Activated naive CD4-positive, alpha-beta T cell treated with Interleukin-2 at 50 U/mL for 16 hours (primary cell): ENCODE results near the gene NUDT22.

Experiments used
- DNase-seq: peaks from one replicate; pipeline ENCODE4 v3.0.0-alpha.2; 2020

The NUDT22 gene

DNA sequence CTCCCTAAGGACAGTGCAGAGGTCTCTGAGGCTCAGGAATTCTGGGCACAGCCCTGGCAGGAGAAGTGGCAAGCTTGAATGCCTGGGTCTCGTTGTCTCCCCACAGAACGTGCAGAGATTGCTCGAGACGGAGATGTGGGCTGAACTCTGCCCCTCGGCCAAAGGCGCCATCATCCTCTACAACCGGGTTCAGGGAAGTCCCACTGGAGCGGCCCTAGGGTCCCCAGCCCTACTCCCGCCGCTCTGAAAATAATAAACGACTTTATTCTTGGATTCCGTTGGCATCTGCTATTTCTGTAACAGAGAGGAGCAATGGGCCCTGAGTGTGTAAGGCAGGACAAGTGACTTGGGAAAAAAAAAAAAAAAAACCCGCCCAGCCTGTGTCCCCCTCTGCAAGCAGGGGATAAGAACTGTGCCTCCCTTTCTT lies 3.7 kb downstream of the NUDT22 start:
- DNase-seq: no peak

GRCh38 chr11:64230171-64230984 lies 4.3 kb downstream of the NUDT22 start, which contains the start of gene DNAJC4:
TSS of gene DNAJC4 (plus strand) at chr11:64230548. CDS start at chr11:64230855, 307 bp downstream.
- DNase-seq: peak; percentile 90

GRCh38 chr11:64230985-64231365 lies 4.9 kb downstream of the NUDT22 start:
- no peak for DNase-seq

DNA sequence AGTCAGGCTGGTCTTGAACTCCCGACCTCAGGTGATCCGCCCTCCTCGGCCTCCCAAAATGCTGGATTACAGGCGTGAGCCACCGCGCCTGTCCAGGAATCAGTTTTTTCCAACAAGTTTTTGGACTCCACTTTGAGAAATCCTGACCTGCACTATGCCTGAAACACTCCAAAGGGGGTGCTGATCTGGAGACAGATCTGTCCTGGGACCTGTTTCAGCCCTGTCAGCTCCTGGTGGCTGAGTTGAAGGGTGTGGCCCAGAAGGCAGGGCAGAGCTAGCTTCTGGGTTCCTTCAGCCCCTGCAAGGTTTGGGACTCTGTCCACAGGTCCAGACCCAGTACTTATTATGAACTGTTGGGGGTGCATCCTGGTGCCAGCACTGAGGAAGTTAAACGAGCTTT lies 5.5 kb downstream of the NUDT22 start:
- DNase-seq: no peak

- no peak for DNase-seq
These were observed 6.3 kb downstream of the NUDT22 start for GRCh38 chr11:64232182-64232966.

GRCh38 chr11:64232967-64233315 lies 6.9 kb downstream of the NUDT22 start:
- DNase-seq: no peak

GRCh38 chr11:64233913-64234586 lies 8.0 kb downstream of the NUDT22 start, which contains the start of gene VEGFB:
TSS of gene VEGFB (plus strand) at chr11:64234584. CDS start at chr11:64234834, 250 bp downstream.
- peak; percentile 70 for DNase-seq

- peak; percentile 56 for DNase-seq
These were observed 8.7 kb downstream of the NUDT22 start for GRCh38 chr11:64234647-64235379.

GRCh38 chr11:64235437-64236161 lies 9.5 kb downstream of the NUDT22 start:
- DNase-seq: no peak

DNA sequence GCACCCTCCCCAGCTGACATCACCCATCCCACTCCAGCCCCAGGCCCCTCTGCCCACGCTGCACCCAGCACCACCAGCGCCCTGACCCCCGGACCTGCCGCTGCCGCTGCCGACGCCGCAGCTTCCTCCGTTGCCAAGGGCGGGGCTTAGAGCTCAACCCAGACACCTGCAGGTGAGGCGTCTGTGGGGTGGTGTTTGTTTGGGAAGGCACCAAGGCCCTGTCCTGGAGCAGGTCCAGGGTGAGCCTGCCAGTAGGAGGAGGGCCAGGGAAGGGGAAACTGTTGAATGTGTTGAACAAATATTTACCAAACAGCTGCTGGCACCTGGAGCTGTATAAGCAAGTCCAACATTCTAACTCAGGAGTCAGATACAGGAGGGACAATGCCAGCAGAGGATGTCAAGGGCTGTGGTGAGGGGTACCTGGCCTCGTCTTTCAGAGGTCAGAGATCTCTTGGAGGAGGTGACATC lies 11.4 kb downstream of the NUDT22 start:
- DNase-seq: no peak

- no peak for DNase-seq
These were observed 12.0 kb downstream of the NUDT22 start for GRCh38 chr11:64238076-64238475.

DNA sequence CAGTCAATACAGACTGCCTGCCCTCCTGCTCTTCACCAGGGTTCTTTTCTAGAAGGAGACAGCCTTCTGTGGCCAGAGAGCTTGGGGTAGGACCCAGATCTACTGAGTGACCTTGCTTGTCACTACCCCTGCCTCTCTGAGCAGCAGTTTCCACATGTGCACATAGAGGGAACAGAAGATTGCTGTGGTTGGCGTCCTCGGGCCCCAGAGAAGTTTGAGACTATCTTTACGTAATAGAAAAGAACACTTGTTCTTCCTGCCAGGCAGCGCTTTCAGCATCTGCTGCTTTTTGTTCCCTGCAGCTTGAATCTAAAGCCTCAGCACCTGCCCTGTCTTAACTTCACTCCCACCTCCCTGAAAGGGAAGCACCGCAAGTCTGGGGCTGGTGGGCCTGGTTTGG lies 12.9 kb downstream of the NUDT22 start:
- DNase-seq: no peak

GRCh38 chr11:64239662-64240434 lies 13.8 kb downstream of the NUDT22 start:
- DNase-seq: no peak

DNA sequence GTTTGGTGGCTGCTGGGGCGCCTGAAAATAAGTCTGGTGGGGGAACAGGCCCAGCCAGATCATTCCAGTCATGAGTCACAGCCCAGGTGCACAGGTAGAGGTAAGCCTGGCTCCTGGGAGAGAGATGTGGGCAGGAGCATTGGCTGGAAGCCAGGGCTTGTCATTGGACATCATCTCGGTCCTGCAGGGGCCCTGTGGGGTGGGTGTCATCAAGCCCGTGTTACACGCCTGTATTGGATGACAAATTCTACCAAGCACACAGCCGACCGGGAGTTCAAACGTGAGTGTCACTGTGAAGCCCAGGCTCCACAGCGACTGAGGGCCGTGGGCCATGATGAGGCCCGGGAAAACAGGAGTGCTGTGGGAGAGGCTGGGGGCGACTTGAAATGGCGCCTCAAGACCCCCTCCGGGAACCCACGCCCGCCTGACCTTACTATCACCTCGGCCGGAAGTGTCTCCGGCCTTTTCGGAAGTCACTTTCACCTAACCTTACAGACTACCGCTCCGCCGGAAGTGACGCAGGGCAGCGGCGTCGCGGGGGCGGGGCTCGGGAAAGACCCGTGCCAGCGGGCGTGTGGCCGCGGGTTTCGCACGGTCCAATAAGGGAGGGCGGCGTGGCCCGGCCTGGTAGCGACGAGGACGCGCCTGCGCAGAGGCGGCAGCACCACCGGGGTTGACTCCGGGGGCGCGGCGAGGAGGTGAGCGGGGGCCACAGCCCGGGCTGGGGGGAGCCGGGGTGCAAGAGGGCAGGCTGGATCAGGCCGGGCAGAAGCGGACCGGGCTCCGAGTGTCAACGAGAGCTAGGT lies 14.6 kb downstream of the NUDT22 start, which contains the start of gene FKBP2:
FKBP2 (plus strand) TSS at position 661 of the 806 bp plus-strand sequence. CDS start 1,293 bp downstream, outside the sequence.
- DNase-seq: peak; percentile 98

GRCh38 chr11:64241241-64241490 lies 15.1 kb downstream of the NUDT22 start:
- DNase-seq: peak; percentile 100

DNA sequence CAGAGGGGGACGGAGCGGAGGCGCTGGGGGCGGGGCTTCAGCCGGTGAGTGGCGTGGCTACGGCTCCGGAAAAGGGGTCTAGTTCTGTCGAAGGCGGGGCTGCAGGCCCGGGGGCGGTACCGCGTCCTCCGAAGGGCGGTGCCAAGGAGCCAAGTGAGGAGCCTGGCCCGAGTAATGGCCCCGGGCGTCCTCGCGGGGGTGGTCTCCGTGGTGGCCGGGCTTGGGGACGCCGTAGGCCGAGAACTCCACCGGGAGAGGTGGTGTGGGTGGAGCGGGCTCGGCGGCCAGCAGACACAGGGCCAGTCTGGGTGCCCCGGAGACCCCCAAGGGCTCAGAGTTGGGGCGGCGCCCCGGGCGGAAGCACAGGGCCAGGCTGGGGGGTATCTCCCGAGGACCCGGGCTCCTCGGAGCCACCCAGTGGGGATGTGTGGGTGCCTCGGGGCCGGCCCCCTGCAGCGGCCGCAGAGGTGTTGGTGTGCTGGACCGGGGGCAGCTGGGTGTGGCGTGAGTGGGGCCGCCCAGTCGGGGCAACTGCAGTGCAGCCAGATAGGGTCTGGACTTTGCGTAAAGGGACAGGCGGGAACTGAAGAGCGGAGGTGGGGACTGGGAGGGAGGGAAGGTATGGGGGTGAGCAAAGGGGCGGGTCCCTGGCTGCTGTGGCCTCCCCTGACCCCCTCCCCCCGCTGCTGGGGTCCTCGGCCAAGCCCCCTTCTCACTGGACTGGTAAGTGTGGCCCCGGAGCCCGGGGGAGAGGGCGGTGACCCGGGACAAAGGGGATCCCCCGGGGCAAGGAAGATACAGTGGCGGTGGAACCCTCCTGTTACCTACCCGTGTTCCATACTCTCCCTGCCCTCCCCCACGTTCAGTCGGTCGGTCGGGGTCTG lies 15.7 kb downstream of the NUDT22 start:
- DNase-seq: peak; percentile 17

DNA sequence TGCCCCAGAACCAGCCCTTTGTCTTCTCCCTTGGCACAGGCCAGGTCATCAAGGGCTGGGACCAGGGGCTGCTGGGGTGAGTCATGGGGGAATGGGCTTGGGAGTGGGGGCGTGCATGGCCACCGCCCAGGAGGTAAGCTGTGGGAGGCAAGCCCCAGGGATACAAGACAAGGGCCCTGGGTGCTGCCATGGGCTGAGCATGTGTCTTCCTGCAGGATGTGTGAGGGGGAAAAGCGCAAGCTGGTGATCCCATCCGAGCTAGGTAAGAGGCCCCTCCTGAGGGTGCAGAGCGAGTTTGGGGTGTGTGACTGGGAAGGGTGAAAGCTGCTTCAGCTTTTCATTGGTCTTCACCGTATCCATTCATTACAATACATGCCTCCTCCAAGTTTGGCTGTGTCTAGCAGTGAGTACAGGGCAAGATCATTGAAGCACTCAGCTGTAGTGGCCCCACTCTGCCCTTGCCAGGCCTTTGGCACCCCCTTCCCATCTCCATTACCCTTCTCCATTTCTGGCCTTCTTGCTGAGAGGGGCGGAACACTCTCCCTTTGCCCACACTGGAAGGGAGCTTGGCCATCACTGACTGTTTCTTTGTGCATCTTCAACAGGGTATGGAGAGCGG lies 17.3 kb downstream of the NUDT22 start:
- no peak for DNase-seq

DNA sequence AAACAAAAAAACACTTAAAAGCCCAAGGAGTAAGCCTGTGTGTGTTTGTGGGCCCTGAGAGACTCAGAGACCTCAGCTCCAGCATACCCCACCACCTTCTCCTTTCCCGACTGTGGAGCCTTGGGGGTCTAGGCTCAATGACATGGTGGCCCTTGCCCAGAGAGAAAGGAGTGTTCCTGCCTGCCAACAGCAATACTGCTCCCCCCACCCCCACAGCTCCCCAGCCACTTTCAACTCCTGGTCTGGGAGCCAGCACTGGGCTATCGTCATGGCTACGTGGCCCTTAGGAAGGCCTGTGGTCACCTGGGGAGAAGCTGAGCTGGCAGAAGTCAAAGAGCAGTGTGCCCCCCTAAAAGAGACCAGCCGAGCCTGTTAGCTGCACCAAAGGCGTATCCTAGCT lies 18.0 kb downstream of the NUDT22 start:
- DNase-seq: no peak

GRCh38 chr11:64244966-64245365 lies 18.9 kb downstream of the NUDT22 start:
- DNase-seq: no peak
